Activated B cell treated with CpG ODN at 0.5 μM for 24 hours (primary cell): ENCODE results near the gene SELPLG. TPM values are rescaled to one million over a fixed set of nuclear protein-coding genes. Genes with fewer than 3 reads are reported as not detected.
"Not testable (repeated sequence)": the region's sequence is repeated elsewhere in the genome, so short reads cannot be mapped to it uniquely, and the experiment has no call there.

Experiments
- ATAC-seq: fragments of 200-7000 bp; cut with Tn5 transposase; one replicate; pipeline ENCODE4 v1.10.0; 2021; ENCODE audit warnings: low read depth, mild to moderate bottlenecking, moderate library complexity
- CTCF ChIA-PET: fragments of 350-600 bp; sonication (Branson Sonifier 250); formaldehyde crosslinking; loops from one replicate; lab custom pipeline; 2021; ENCODE audit warnings: antibody characterized with exemption; lab: Charles Lee
- POLR2A ChIA-PET: fragments of 350-600 bp; sonication (Branson Sonifier 250); formaldehyde crosslinking; loops from one replicate; lab custom pipeline; 2021; ENCODE audit warnings: antibody characterized with exemption; lab: Charles Lee
- DNase-seq: peaks from one replicate; pipeline ENCODE4 v3.0.0; 2022
- H3K27ac Mint-ChIP-seq: one replicate; pipeline ENCODE4 v1.8.0; 2020; ENCODE audit warnings: mixed read lengths
- H3K27me3 Mint-ChIP-seq: one replicate; pipeline ENCODE4 v1.8.0; 2021; ENCODE audit warnings: mixed read lengths
- H3K36me3 Mint-ChIP-seq: one replicate; pipeline ENCODE4 v1.8.0; 2021; ENCODE audit warnings: low read depth, mixed read lengths
- H3K4me1 Mint-ChIP-seq: one replicate; pipeline ENCODE4 v1.8.0; 2021; ENCODE audit warnings: mixed read lengths
- H3K4me3 Mint-ChIP-seq: one replicate; pipeline ENCODE4 v1.8.0; 2020; ENCODE audit warnings: mild to moderate bottlenecking, mixed read lengths
- H3K9me3 Mint-ChIP-seq: one replicate; pipeline ENCODE4 v1.8.0; 2020; ENCODE audit warnings: mixed read lengths
- intact Hi-C: fragments of 100-400 bp; cut with micrococcal nuclease; formaldehyde crosslinking; loops from one replicate; pipeline ENCODE4 v1.15.1; 2024
- total RNA-seq: library from RNA; stranded (reverse); gene quantifications from 2 replicates; pipeline ENCODE4 v1.2.3, GENCODE V29; 2022
- TF ChIP-seq, protein P1 (sequence below): fragments of 200-600 bp; IDR thresholded peaks from one replicate; pipeline ENCODE4 v1.8.0; 2022; ENCODE audit warnings: antibody characterized with exemption, mild to moderate bottlenecking

SELPLG gene
- total RNA-seq, 1 donor from 2014 or later: 1.8 TPM

DNA sequence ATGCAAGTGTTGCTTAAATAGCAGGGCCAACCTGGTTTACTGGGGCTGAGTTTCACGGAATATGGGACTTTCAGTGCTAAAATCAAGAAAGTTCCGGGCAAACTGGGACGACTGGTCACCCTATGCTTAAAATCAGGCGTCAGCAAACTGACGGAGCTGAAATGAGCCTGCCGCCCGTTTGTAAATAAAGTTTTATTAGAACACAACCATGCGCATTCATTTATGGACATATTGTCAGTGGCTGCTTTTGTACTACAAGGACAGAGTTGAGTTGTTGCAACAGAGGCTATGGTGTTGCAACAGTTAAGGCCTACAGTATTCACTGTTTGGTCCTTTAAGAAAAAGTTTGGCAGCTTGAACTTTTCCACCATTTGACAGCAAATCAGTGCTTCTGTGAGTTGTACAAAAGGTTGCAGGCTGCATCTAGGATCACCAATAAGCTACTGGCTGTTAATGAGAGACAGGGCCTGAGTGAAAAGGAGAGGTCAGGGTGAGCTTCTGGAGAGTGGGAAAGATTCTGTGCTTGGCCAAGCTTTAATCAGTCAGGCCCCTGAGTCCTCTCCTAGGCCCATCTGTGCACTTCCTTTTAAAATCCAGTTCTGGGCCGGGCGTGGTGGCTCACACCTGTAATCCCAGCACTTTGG, 13.3 kb downstream of the SELPLG start:
- CTCF ChIA-PET: interaction anchor here (0.8 to 11.2 kb wide), 6 partner anchors 17 to 183 kb away, joined by 3 to 338 read pairs (median 6); partner anchors contain the start of genes ISCU, SART3 and SELPLG
- Mint-ChIP-seq H3K27ac (no peak overlapping the region), H3K27me3 (no peaks in the 10 kb centered on the region), H3K4me1 (peaks cover 57% of the 10 kb centered on the region), H3K36me3 (peaks cover 15% of the 10 kb centered on the region), H3K4me3 (no peak overlapping the region), H3K9me3 (no peaks in the 10 kb centered on the region)
- ATAC-seq (no peak), DNase-seq (no peak)
- POLR2A ChIA-PET: interaction anchor here (1.0 to 9.7 kb wide), 4 partner anchors 12 to 58 kb away, joined by 3 to 182 read pairs (median 104); partner anchors contain the start of genes ISCU and SELPLG
- TF ChIP-seq, protein P1, sequence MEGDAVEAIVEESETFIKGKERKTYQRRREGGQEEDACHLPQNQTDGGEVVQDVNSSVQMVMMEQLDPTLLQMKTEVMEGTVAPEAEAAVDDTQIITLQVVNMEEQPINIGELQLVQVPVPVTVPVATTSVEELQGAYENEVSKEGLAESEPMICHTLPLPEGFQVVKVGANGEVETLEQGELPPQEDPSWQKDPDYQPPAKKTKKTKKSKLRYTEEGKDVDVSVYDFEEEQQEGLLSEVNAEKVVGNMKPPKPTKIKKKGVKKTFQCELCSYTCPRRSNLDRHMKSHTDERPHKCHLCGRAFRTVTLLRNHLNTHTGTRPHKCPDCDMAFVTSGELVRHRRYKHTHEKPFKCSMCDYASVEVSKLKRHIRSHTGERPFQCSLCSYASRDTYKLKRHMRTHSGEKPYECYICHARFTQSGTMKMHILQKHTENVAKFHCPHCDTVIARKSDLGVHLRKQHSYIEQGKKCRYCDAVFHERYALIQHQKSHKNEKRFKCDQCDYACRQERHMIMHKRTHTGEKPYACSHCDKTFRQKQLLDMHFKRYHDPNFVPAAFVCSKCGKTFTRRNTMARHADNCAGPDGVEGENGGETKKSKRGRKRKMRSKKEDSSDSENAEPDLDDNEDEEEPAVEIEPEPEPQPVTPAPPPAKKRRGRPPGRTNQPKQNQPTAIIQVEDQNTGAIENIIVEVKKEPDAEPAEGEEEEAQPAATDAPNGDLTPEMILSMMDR: no peak
- intact Hi-C loops: no loop called here

DNA sequence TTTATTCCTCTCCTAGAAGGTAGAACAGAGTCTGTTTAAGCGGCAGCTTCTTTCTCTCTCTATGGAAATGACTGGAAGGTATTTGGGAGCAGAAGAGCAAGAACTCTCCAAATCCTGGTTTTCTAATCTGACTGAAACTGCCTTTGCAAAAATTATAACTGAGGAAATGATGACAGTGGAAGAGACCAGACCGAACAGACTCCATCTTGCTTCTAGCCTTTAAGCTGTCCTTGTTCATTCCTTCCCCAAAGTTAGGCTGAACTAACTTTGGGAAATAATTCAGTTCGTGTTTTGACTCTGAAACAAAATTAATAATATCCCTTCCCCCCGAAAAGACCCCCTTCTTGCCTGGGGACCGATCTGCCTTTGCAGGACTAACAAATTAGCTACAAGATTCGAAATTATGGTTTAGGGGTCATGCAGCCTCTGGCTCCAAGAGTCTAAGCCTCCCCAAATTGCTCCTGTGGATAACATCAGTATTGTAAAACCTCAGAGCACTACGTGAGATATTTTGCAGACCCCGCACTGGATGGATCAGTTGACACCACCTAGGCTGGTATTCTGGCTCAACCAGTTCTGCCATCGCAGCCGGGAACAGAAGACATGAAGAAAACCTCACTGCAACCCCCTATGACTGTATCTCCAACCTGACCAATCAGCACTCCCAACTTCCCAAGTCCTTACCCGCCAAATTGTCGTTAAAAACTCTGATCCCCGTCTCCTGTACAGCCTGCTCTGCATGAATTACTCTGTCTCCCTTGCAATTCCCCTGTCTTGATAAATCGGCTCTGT, 14.1 kb downstream of the SELPLG start:
- no peaks in the 10 kb centered on the region for H3K27me3 Mint-ChIP-seq
- no peak for DNase-seq
- H3K4me1 Mint-ChIP-seq: peaks cover 60% of the 10 kb centered on the region
- TF ChIP-seq, protein P1: no peak
- no peak overlapping the region for H3K4me3 Mint-ChIP-seq
- ChIA-PET POLR2A (interaction anchor here (0.6 to 9.7 kb wide), 7 partner anchors 13 to 78 kb away, joined by 5 to 182 read pairs (median 50); partner anchors contain the start of genes ISCU, SART3 and SELPLG), CTCF (interaction anchor here (1.1 to 11.2 kb wide), 7 partner anchors 8 to 184 kb away, joined by 3 to 338 read pairs (median 22); partner anchors contain the start of genes ISCU, SART3 and SELPLG)
- H3K9me3 Mint-ChIP-seq: no peaks in the 10 kb centered on the region
- no peak for ATAC-seq
- H3K27ac Mint-ChIP-seq: no peak overlapping the region
- peaks cover 15% of the 10 kb centered on the region for H3K36me3 Mint-ChIP-seq
- intact Hi-C loops: loop anchor here (2.0 to 5.0 kb wide), 4 partner anchors 27 to 627 kb away; partner anchors contain the start of genes ALKBH2 and SSH1

DNA sequence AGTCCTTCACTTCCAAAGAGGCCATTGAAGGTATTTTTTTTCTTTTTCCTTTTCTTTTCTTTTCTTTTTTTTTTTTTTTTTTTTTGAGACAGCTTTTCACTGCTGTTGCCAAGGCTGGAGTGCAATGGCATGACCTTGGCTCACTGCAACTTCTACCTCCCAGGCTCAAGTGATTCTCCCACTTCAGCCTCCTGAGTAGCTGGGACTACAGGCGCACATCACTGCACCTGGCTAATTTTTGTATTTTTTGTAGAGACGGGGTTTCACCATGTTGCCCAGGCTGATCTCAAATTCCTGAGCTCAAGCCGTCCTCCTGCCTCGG, 14.8 kb downstream of the SELPLG start:
- H3K9me3 Mint-ChIP-seq, H3K27ac Mint-ChIP-seq, ATAC-seq, DNase-seq, H3K27me3 Mint-ChIP-seq, H3K4me3 Mint-ChIP-seq: not testable (repeated sequence)
- Mint-ChIP-seq H3K4me1 (peaks cover 64% of the 10 kb centered on the region), H3K36me3 (peaks cover 14% of the 10 kb centered on the region)
- intact Hi-C loops: loop anchor here (1.0 to 5.0 kb wide), 6 partner anchors 28 to 627 kb away; partner anchors contain the start of genes ALKBH2 and SSH1
- POLR2A ChIA-PET: interaction anchor here (0.6 to 9.7 kb wide), 9 partner anchors 14 to 159 kb away, joined by 3 to 182 read pairs (median 9); partner anchors contain the start of genes ISCU, SART3 and SELPLG
- CTCF ChIA-PET: interaction anchor here (0.9 to 11.2 kb wide), 14 partner anchors 8 to 207 kb away, joined by 3 to 338 read pairs (median 9); partner anchors contain the start of genes ISCU, SART3 and SELPLG

DNA sequence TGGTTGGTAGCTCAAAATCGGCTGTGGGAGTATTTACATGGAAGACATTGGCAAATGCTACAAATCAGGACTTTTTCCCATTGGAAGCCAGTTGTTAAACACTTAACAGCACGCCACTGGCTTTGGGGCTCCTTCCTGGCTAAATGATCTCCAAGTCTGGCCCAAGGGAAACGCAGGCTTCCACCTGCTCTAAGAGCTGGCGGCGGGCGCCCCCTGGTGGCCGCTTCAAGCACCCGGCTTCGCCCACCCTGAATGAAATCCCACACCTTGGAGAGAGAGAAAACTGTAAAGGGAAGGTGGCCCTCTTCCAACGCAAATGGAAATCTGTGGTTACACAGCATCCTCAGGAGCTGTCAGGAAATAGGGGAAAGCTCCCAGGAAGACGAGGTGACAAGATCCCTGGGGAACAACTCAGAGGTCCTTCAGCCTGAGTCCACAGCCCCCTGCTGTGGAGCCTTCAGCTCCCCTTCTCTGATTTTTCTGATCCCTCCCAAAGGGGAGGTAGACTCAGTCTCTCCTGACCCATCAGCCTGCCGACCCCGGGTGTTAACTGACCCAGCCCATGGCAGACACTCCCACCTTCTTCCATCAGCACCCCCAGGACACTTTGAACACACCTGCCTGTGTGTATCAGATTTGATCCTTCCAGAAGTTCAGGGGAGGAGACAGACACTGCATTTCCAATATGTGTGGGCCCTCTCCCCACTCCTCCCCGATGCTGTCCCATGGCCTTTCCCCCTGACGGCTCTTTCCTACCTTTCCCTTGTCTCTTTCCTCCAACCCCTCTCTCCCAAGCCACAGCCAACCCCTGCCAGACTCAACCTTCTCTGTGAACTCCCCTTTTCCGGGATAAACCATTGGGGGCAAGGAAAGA, 15.4 kb downstream of the SELPLG start:
- Mint-ChIP-seq H3K4me3 (peak overlapping the region; percentile 19), H3K9me3 (no peaks in the 10 kb centered on the region), H3K27me3 (no peaks in the 10 kb centered on the region), H3K4me1 (peaks cover 70% of the 10 kb centered on the region), H3K36me3 (peaks cover 8% of the 10 kb centered on the region), H3K27ac (peak overlapping the region; percentile 53)
- DNase-seq (peak; percentile 76), ATAC-seq (peak; percentile 40)
- ChIA-PET CTCF (interaction anchor here (0.7 to 11.2 kb wide), 28 partner anchors 9 to 475 kb away, joined by 3 to 338 read pairs (median 5); partner anchors contain the start of genes ALKBH2, ISCU, SART3 and SELPLG), POLR2A (interaction anchor here (0.6 to 9.7 kb wide), 14 partner anchors 10 to 434 kb away, joined by 3 to 182 read pairs (median 6); partner anchors contain the start of genes ISCU, SART3, SELPLG and USP30)
- intact Hi-C loops: loop anchor here (1.0 to 5.0 kb wide), 6 partner anchors 28 to 626 kb away; partner anchors contain the start of genes ALKBH2 and SSH1
- TF ChIP-seq, protein P1: peak; percentile 60
